NCI-H1105 (cell line): Measurements from ENCODE around the gene NFE2L1.
"Not testable (repeated sequence)": the region's sequence is repeated elsewhere in the genome, so short reads cannot be mapped to it uniquely, and the experiment has no call there.

Experiments used
- DNase-seq: peaks from one replicate; lab custom pipeline; 2025; lab: John Stamatoyannopoulos, UW

NFE2L1 gene, protein sequence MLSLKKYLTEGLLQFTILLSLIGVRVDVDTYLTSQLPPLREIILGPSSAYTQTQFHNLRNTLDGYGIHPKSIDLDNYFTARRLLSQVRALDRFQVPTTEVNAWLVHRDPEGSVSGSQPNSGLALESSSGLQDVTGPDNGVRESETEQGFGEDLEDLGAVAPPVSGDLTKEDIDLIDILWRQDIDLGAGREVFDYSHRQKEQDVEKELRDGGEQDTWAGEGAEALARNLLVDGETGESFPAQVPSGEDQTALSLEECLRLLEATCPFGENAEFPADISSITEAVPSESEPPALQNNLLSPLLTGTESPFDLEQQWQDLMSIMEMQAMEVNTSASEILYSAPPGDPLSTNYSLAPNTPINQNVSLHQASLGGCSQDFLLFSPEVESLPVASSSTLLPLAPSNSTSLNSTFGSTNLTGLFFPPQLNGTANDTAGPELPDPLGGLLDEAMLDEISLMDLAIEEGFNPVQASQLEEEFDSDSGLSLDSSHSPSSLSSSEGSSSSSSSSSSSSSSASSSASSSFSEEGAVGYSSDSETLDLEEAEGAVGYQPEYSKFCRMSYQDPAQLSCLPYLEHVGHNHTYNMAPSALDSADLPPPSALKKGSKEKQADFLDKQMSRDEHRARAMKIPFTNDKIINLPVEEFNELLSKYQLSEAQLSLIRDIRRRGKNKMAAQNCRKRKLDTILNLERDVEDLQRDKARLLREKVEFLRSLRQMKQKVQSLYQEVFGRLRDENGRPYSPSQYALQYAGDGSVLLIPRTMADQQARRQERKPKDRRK

DNA sequence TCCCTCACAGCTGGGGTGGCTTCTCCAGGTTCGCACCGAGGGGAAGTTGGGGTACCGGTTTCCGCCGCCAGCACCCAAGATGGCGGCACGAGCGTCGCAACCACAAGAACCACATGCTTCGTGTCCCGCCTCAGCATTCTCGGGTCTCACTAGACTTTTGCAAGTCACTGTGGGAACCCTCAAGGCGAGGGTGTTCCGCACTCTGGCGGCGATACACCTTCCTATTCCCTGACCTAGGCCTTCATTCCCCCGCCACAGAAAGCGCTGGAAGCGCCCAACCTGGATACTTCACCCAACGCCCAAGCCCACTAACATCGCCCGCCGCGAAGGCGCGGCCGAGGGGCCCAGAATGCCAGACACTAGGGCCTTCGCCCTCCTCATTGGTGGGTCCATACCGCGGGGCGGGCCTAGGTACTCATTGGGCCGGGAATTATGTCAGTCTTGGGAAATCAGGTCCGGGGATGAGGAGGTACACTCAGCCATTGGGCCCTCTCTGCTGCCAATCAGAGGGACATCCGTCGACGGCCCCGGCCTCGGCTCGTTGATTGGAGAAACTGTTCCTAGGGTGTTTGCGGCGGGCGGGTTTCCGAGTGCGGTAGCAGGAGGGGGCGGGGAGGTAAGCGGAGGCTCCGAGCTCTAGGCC is at the start of gene NFE2L1:
Gene NFE2L1, plus strand, starts transcription at position 619 of the 643 bp plus-strand sequence. CDS start 2,760 bp downstream, outside the sequence.
- DNase-seq = peak; percentile 97

DNA sequence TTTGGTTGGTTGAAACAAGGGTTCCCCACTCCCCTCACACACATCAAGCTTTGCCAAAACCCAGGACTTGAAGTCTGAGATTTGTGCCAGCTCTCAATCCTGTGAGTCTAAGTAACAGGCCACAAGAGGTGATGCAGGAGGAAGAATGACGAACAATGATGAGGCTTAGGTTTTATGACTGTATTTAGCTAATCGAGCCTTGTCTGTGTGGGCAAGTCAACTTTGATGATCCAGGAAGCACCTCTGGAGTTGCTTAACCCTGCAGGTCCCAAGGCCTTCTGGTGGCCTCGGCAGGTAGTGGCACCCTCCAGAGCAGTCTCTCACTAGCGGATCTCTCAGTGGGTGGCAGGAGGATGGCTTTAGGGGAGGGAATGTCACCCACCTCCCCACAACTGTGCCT is 48.6 kb upstream of the NFE2L1 start:
- DNase-seq = no peak

DNA sequence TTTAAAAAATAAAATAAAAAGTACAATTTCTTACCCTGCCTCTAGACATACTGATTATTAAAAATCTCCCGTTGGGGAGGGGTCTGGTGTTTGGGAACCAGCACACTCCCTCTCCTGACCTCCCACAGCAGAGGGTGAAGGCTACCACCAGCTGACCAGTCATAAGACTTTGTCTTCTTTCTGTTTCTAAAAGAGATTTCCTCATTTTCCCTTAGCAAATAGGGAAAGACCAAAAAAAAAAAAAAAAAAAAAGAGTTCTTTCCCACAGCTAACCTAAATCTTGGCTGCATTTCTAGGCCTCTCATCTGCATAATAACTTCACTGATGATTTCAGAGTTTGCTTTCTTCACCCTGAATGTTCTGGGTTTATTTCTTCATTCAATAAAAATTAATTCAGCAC is 47.0 kb upstream of the NFE2L1 start:
- DNase-seq = no peak

DNA sequence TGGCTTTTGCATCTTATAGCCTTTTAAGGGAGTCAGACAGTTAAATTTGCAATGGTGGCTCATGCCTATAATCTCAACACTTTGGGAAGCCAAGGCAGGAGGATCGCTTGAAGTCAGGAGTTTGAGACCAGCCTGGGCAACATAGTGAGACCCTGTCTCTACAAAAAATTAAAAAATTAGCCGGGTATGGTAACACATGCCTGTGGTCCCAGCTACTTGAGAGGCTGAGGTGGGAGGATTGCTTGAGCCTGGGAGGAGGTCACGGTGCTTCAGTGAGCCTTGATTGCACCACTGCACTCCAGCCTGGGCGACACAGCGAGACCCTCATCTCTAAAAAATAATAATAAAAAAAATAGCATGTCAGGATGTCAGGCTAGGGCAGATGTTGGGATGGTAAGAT is 46.5 kb upstream of the NFE2L1 start:
- not testable (repeated sequence) for DNase-seq

DNA sequence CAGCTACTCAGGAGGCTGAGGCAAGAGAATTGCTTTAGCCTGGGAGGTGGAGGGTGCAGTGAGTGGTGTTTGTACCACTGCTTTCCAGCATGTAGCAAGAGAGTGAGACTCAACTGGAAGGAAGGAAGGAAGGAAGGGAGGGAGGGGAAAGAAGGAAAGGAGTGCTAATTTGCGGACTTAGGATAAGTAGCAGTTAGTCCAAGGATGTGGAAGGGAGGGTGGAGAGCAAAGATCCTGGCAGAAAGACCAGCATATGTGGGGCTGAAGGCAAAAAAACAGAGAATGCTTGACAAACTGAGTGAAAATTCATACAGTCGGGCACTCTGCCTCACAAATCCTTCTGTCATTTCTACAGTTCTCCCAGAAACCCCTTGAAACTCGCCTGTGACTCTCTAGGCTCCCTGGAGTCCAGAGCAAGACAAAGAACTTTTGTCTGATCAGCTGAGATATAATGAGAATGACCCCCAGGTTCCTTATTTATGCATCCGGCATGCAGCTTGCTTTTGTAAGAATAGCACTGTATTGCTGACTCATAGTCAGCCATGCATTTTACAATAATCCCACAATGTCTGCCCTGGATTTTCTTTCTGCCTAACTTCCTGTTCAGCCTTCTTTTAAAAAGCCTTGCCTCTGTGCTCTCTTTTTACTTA is 45.8 kb upstream of the NFE2L1 start:
- DNase-seq = no peak

DNA sequence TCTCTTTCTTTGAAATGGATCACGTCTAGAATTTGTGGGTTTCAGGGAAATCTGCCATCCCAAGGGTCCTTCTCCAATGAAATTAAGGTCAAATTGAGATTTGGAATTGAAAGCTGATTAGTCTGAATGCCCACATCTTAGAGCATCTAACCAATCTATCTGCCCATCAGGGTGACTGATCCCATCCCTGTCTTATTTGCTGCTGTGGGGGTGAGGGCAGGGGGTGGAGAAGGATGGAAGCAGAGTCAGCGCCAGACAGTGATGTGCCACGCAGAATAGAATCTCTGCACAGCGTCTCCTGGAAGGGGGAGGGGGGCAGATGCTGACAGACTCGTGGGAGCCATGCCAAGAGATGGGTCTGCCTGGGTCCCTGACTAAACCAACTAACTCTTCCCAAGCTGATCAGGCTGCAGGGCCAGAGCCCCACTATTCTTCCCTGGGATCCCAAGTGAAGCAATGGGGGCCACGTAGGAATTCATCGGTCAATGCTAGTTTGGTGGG is 45.2 kb upstream of the NFE2L1 start:
- peak; percentile 54 for DNase-seq

DNA sequence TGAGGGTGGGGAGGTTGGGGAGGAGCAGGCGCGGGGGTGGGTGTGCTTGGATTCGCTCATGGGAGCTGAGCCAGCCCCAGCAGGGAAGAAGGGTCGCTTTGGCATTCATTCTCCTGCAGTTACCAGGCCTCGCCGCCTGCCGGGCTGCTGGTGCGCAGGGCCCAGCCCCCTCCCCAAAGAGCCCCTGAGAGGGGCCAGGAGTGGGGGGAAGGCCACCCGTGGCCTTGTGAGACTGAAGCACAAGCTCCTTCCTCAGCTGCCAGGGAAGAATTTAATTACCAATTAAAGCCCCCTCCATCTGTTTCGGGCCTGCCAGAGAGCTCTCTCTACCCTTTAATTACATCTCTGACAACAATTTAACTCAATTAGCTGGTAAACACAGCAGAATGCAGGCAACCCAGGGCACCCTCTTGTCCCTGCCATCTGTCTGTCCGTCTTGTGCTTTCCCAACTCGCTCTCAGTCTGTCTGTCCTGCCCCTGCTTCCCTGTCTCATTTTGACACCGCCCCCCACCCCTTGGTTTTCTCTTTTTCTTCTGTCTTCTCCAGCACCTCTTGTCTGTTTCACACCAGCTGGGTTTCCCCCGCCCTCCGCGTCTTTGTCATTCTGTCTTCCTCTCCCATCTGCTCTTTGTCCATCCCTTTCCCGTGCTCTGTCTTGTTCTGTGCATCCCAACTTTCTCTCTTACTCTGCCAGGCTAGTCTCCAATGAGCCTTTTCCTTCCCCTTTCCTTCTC is 44.6 kb upstream of the NFE2L1 start:
- DNase-seq = peak; percentile 87

DNA sequence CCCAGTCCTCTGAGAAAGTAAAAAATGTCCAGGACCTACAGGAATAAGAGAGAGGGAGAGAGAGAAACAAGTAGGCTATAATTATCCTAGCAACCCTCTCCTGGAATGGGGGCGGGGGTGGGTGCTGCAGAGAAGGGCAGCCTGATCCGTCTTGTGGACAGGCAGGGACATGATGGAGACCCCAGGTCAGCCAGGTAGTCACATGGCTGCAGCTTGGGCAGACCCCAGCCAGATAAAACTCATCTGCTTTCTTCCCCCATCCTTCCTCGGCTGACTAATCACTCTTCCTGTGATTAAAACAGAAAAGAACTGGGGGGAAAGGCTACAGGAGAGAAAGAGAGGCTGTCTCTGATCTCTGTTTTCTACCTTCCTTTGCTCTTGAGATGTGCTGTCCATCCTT is 43.2 kb upstream of the NFE2L1 start:
- DNase-seq = peak; percentile 21

DNA sequence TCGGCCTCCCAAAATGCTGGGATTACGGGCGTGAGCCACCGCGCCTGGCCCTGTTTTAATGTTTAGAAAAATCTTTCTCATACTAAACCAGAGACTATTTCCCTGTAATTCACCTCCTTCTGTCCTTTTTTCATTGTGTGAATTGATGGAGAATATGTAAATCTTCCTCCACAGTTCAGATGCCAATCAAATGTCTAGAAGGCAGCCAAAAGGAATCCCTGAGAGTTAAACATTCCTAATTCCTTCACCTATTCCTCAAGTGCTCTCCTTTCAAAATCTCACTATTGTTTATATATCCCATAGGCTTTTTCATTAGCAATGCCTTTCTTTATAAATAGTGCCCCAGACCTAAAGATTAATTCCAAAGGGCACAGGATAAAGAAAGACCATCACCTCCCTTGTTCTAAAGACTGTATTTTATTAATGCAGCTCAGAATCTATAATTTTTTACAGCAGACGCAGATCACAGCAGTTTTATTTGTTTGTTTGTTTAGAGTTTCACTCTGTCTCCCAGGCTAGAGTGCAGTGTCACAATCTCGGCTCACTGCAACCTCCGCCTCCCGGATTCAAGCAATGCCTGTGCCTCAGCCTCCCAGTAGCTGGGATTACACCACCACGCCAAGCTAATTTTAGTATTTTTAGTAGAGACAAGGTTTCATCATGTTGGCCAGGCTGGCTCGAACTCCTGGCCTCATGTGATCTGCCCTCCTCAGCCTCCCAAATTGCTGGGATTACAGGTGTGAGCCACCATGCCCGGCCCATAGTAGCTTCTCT is 41.0 kb upstream of the NFE2L1 start:
- no peak for DNase-seq

DNA sequence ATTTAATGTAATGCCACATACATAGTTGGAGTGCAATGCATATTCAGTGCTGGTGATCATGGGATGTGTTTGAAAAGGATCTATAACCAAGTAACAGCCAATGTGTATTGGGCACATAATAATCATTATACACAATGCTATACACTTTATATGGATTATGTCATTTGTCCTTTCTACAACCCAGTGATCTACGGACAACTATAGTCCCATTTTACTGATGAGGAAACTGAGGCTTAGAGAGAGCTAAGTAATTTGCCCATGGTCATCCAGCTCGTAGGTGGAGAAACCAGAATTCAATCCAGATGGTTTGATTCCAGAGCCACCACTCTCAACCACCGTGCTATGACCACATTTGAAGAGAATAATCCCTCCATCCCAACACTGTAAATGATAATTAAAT is 38.0 kb upstream of the NFE2L1 start:
- no peak for DNase-seq

DNA sequence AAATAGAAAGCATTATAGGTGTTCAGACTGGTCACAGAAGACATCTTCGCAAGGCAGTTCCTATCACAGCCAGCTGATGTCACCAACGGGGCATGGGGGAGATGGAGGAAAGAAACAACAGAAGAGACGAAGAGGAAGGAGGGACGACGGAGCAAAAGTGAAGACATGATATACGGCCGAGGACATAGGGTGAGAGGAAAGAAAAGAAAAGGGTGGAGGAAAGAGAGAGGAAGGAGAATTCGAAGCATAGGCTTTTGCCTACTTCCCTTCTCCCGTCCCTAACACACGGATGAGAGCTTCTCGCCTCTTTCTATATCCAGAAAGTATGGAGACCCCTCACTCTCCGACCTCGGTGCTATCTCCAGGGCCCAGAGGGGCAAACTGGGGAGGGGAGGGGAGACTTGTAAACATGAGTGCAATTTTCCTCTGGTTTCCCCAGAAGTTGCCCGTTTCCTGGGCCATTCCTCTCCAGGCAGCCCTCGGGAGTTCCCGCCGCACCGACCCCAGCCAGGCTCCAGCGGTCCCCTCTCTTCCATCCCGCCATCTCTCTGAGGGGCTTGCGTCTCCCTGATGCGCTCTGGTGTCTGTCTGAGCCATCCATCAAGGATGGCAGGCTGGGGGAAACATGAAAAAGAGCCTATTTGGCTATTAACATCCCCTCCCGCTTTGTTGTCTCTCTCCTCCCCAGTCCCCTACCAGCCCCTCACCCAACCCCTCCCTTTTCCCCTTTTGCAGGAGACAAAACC is 36.6 kb upstream of the NFE2L1 start:
- DNase-seq = peak; percentile 42

DNA sequence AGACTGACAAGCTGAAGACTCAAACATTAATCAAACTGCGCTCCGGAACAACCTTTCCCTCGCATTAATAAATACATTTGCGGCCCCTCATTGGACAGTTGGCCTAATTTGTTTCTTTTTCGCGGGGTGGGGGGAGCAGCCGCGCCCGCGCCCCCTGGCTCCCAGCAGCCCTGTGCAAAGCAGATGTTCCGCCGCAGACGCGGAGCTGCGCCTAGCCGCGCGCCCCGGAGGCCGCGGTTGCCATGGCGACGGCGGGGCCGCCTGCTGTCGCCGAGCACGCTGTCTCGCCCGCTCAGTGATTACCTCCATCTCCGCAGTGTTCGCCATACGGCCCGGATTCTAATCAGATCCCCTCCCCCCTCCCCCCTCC is 36.0 kb upstream of the NFE2L1 start:
- peak; percentile 87 for DNase-seq

DNA sequence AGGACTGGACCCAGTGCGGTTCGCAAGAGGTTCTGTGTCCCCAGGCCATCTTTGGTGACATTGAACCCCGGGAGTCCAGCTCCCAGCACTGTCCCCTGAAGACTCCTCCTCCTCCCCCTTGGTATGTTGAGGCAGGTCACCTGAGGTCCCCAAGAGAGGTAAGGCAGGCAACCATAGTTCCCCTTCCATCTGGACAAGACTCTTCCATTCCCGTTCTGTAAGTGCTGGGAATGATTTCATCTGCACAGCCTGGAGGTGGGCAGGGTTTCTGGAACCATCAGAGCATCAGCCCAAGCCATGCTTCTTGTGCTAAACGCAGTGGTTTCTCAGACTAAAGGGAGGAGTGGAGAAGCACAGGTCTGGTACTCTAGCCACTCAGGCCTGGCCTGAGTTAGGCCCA is 35.5 kb upstream of the NFE2L1 start:
- DNase-seq = no peak

DNA sequence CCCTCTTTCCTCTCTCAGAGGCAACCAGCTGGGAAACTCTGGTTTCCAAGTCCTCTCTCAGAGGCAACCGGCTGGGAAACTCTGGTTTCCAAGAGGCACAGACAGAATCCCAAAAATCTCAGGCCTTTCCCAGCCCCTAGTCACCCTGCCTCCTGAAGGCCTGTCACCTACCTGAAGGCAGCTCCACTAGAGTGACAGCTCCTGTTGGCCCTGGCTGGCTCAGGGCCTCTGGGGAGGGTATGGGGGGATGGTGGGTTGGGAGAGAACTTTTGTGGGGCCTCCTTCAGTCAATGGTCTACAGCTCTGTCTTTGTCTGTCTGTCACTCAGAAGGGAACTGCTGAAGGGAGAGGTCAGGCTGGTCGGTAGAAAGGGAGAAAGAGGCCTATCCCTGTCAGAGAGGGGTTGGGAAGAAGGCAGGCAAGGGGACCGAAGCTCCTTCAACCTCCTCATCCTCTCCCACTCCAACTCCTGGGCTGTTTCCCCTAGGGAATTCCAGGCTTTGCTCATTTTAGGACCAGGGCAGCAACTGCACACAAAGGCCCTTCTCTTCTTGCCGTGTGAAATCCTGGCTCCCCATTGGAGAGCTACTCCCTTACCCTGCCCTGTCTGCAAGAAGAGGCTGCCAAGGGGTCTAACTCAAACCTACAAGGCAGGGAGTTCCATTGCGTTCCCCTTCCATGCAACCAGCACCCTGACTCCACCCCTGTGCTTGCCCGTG is 34.1 kb upstream of the NFE2L1 start:
- no peak for DNase-seq

DNA sequence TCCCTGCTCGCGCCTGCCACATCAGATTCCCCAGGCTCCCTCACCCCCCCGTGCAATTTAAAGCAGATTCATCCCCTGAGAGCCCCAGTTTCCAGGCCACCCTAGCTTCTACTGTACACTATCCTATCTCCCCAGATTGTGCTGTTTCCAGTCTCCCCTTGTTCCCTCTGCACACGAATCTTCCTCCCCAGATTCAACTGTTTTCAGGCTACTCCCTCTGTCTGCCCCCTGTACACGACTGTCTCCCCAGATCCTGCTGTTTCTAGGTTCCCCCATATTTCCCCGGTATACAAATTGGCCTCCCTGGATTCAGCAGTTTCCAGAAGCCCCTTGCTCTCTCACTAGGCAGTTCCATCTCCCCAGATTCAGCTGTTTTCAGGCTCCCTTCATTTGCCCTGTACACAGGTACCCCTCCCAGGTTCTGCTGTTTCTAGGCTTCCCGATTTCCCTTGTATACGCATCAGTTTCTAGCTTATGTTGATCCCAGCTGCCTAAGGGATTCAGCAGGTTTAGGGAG is 33.5 kb upstream of the NFE2L1 start:
- peak; percentile 61 for DNase-seq

DNA sequence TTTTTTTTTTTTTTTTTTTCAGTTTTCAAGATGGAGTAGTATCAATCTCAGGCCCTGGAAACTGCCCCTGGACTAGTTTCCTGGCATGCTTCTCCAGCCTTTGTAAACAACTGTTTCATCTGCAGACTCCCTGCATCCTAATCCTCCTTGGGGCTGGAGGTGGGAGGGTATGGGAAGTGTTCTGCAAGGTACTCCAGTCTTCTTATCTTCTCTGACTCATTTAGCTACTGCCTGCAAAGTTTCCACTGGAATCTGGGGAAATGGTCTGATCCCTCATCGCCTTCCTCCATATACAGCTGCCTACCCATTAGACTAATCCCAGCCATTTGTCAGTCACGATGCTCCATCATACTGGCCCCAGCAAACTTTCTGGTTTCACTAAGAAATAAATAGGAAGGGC is 32.0 kb upstream of the NFE2L1 start:
- DNase-seq = no peak

DNA sequence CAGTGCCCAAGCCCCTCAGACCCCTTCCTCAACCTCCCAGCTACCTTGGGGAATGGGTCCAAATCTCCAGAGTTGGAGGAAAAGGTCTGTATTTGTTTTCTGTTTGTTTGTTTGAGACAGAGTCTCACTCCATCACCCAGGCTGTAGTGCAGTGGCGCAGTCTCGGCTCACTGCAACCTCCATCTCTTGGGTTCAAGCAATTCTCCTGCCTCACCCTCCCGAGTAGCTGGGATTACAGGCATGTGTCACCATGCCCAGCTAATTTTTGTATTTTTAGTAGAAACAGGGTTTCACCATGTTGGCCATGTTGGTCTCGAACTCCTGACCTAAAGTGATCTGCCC is 30.4 kb upstream of the NFE2L1 start:
- DNase-seq = not testable (repeated sequence)

DNA sequence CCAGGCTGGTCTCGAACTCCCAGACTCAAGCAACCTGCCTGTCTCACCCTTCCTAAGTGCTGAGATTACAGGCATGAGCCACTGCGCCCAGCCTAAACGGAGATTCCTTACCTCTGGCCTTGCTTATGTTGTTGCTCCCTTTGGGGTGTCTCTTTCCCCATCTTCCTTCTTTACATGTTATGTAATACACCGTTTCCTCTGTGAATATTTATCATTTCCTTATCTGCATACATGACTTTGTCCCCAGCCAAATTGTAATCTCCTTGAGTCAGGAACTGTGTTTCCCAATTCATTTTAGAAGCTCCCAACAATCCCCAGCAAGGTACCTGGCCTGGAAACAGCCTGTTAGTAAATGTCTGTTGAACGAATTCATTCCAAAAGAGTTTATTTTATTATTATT is 26.2 kb upstream of the NFE2L1 start:
- no peak for DNase-seq

DNA sequence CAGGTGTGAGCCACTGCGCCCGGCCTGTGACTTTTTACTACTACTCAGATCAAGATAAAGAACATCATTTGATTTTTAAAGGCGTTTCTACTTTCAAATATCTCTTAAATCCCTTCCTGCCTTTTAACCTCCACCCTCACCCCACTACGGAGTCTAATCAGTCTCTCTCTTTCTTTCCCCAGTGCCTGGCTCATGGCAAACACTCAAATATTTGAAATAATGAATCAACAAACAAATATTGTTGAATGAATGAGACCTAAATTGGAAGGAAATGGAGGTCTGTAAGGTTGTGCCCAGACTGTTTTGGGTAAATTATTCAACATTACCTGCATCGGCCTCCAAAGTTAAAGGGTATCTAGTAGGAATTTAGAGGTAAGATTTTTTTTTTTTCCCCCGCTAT is 25.3 kb upstream of the NFE2L1 start:
- DNase-seq = no peak
